HG02763 (cell line): ENCODE results near the gene ZC3H18.
"Not testable (repeated sequence)": the region's sequence is repeated elsewhere in the genome, so short reads cannot be mapped to it uniquely, and the experiment has no call there.

Experiments used
- ATAC-seq: cut with Tn5 transposase; IDR thresholded peaks from one replicate; pipeline ENCODE4 v1.9.1; 2021; ENCODE audit warnings: mild to moderate bottlenecking, moderate library complexity; ENCODE audit not compliant: unreplicated experiment

The ZC3H18 gene

GRCh38 chr16:88651989-88652761 lies 82.0 kb downstream of the ZC3H18 start:
- no peak for ATAC-seq

- ATAC-seq, result no peak
Measured at GRCh38 chr16:88652762-88653063, 82.5 kb downstream of the ZC3H18 start.

DNA sequence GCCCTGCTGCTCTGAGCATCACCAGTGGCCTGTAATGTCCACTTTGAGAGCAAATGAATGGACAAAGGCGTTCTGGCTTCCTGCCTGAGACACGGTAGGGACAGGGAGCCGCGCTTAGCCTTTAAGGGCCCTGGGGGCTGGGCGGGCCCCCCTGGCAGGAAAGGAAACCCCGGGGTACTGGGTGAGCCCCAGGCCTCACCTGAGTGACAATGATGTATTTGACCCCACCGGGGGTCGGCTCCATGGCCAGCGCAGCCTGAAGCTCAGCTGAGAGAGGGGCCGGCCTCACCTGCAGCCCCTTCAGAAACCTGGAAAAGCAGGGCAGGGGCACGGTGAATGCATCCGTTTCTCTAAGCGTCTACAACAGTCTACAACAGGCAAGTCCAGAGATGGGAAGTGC lies 82.9 kb downstream of the ZC3H18 start:
- ATAC-seq, result no peak

- ATAC-seq, result no peak
Measured at GRCh38 chr16:88653596-88654362, 83.6 kb downstream of the ZC3H18 start.

GRCh38 chr16:88654363-88655052 lies 84.3 kb downstream of the ZC3H18 start:
- ATAC-seq, result no peak

GRCh38 chr16:88655053-88655732 lies 85.0 kb downstream of the ZC3H18 start:
- no peak for ATAC-seq

- ATAC-seq, result no peak
Measured at GRCh38 chr16:88655733-88656281, 85.6 kb downstream of the ZC3H18 start.

GRCh38 chr16:88656291-88656980 lies 86.2 kb downstream of the ZC3H18 start:
- ATAC-seq, result no peak

DNA sequence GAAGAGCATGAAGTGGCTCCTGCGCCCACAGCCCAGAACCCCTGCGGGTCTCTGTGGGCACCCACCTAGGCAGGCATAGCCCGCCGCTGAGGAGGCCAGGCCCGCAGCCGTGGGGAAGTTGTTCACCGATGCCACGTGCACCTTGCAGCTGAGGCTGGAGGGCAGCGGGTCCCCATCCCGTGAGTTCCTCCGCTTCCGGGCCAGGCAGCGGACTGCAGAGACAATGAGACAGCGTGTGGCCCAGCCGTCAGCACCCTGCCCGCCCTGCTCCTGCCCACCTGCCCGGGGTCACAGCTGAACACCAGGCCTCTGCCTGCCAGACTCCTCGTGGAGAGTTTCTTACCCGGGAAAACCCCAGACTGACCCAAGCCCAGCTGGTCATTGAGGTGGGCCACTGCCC lies 87.2 kb downstream of the ZC3H18 start:
- no peak for ATAC-seq

GRCh38 chr16:88658714-88659113 lies 88.5 kb downstream of the ZC3H18 start:
- no peak for ATAC-seq

- ATAC-seq, result no peak
Measured at GRCh38 chr16:88659160-88659559, 89.0 kb downstream of the ZC3H18 start.

DNA sequence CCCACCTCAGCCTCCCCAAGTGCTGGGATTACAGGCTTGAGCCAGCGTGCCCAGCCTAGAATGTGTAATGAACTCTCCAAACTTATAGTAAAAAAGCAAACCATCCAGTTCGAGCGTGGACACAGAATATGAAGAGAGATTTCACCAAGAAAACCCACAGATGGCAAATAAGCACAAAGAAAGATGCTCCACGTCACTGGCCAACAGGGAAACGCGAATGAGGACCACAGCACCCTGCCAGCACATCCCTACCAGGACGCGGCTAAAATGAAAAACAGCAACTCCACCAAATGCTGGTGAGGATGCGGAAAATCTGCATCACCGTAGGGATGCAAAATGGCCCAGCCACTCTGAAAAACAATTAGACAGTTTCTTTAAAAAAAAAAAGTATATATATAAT lies 91.3 kb downstream of the ZC3H18 start:
- ATAC-seq, result no peak

DNA sequence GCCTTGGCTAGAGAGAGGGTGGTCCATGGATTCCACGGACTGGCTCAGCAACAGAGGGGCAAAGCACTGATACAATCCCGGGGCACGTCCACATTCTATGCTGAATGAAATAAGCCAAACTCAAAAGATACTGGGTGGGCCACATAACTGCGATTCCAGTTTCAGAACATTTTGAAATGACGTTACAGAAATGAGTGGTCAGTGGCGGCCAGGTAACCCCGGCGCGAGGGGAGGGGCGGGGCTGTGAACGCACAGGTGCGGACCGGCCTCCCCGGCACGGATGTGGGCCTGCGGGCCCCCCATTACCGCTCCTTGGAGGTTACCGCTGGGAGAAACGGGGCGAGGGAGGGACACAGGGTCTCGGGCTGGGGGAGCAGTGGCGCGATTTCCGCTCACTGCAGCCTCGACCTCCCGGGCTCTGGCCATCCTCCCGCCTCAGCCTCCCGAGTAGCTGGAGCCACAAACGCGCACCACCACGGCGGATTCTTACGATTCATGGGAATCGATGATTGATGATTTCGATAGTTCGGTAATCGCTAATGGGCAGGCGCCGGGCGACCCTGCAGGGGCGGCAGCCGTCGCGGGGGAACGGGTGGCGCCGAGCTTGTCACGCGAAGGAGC lies 92.1 kb downstream of the ZC3H18 start:
- no peak for ATAC-seq

GRCh38 chr16:88662843-88663606 lies 92.8 kb downstream of the ZC3H18 start, which contains the start of gene MVD:
MVD (minus strand) TSS chr16:88663091; CDS start chr16:88663080, 11 bp downstream.
- ATAC-seq, result peak; percentile 89

- no peak for ATAC-seq
Measured at GRCh38 chr16:88665148-88665547, 94.9 kb downstream of the ZC3H18 start.

GRCh38 chr16:88665570-88665969 lies 95.4 kb downstream of the ZC3H18 start:
- no peak for ATAC-seq

GRCh38 chr16:88667461-88667860 lies 97.3 kb downstream of the ZC3H18 start:
- no peak for ATAC-seq

DNA sequence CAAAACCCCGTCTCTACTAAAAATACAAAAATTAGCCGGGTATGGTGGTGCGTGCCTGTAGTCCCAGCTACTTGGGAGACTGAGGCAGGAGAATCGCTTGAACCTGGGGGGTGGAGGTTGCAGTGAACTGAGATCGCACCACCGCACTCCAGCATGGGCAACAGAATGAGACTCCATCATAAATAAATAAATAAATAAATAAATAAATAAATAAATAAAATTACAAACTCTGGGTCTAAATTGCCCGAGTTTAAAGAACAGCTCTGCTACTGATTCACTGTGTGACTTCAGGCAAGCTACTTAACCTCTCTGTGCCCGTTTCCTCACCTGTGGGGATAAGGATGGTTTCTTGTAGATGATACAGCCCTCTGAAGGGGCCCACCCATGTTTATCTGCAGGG lies 99.3 kb downstream of the ZC3H18 start:
- ATAC-seq, result not testable (repeated sequence)

GRCh38 chr16:88669980-88670379 lies 99.8 kb downstream of the ZC3H18 start:
- no peak for ATAC-seq
